ENCODE data around the gene FGF6.
"Not testable (repeated sequence)": the region's sequence is repeated elsewhere in the genome, so short reads cannot be mapped to it uniquely, and the experiment has no call there.

Gene FGF6

GRCh38 chr12:4420138-4420670 lies 25.4 kb downstream of the FGF6 start:
- intact Hi-C loops (cut with micrococcal nuclease), result loop anchor here (5.0 kb wide), 2 partner anchors 98 to 113 kb away; partner anchors contain the start of gene TIGAR
- H3K9me3 Mint-ChIP-seq, result peaks cover 7% of the 10 kb centered on the region

GRCh38 chr12:4418913-4419312 lies 26.7 kb downstream of the FGF6 start:
- H3K27ac Mint-ChIP-seq, result no peak overlapping the region
- peaks cover 38% of the 10 kb centered on the region for H3K27me3 Mint-ChIP-seq
- H3K4me3 Mint-ChIP-seq, result no peak overlapping the region
- intact Hi-C loops (cut with micrococcal nuclease), result no loop called here
- H3K9me3 Mint-ChIP-seq, result peaks cover 7% of the 10 kb centered on the region
- H3K36me3 Mint-ChIP-seq (ENCODE audit: low read depth), result no peaks in the 10 kb centered on the region
- H3K4me1 Mint-ChIP-seq (ENCODE audit: low read depth), result peaks cover 44% of the 10 kb centered on the region

More at GRCh38 chr12:4420138-4420670, 25.4 kb downstream of the FGF6 start:
- peaks cover 27% of the 10 kb centered on the region for H3K27me3 Mint-ChIP-seq
- H3K4me3 Mint-ChIP-seq, result no peak overlapping the region
- peaks cover 41% of the 10 kb centered on the region for H3K4me1 Mint-ChIP-seq (ENCODE audit: low read depth)
- no peak overlapping the region for H3K27ac Mint-ChIP-seq
- H3K36me3 Mint-ChIP-seq (ENCODE audit: low read depth), result no peaks in the 10 kb centered on the region

GRCh38 chr12:4417936-4418335 lies 27.7 kb downstream of the FGF6 start:
- Mint-ChIP-seq H3K4me1 (ENCODE audit: low read depth) (peaks cover 35% of the 10 kb centered on the region), H3K27ac (no peak overlapping the region), H3K36me3 (ENCODE audit: low read depth) (no peaks in the 10 kb centered on the region), H3K9me3 (peaks cover 7% of the 10 kb centered on the region), H3K4me3 (no peak overlapping the region), H3K27me3 (peaks cover 45% of the 10 kb centered on the region)
- intact Hi-C loops (cut with micrococcal nuclease), result no loop called here

- intact Hi-C loops (cut with micrococcal nuclease), result no loop called here
- no peak overlapping the region for H3K4me3 Mint-ChIP-seq
- peaks cover 7% of the 10 kb centered on the region for H3K9me3 Mint-ChIP-seq
- peaks cover 45% of the 10 kb centered on the region for H3K27me3 Mint-ChIP-seq
- no peak overlapping the region for H3K27ac Mint-ChIP-seq
- H3K4me1 Mint-ChIP-seq (ENCODE audit: low read depth), result peaks cover 31% of the 10 kb centered on the region
- no peaks in the 10 kb centered on the region for H3K36me3 Mint-ChIP-seq (ENCODE audit: low read depth)
These were observed 28.2 kb downstream of the FGF6 start for GRCh38 chr12:4417455-4417854.

GRCh38 chr12:4416276-4416675 lies 29.3 kb downstream of the FGF6 start:
- Mint-ChIP-seq H3K36me3 (ENCODE audit: low read depth) (no peaks in the 10 kb centered on the region), H3K27me3 (peaks cover 50% of the 10 kb centered on the region), H3K4me3 (no peak overlapping the region), H3K4me1 (ENCODE audit: low read depth) (peaks cover 25% of the 10 kb centered on the region), H3K9me3 (peaks cover 7% of the 10 kb centered on the region), H3K27ac (no peak overlapping the region)
- intact Hi-C loops (cut with micrococcal nuclease), result no loop called here

GRCh38 chr12:4412465-4412864 lies 33.1 kb downstream of the FGF6 start:
- no peak overlapping the region for H3K27ac Mint-ChIP-seq
- H3K4me3 Mint-ChIP-seq, result no peak overlapping the region
- peaks cover 19% of the 10 kb centered on the region for H3K4me1 Mint-ChIP-seq (ENCODE audit: low read depth)
- H3K36me3 Mint-ChIP-seq (ENCODE audit: low read depth), result no peaks in the 10 kb centered on the region
- peaks cover 7% of the 10 kb centered on the region for H3K9me3 Mint-ChIP-seq
- intact Hi-C loops (cut with micrococcal nuclease), result no loop called here
- H3K27me3 Mint-ChIP-seq, result peaks cover 47% of the 10 kb centered on the region

GRCh38 chr12:4412056-4412455 lies 33.6 kb downstream of the FGF6 start:
- Mint-ChIP-seq H3K4me1 (ENCODE audit: low read depth) (peaks cover 19% of the 10 kb centered on the region), H3K4me3 (no peak overlapping the region), H3K27me3 (peaks cover 45% of the 10 kb centered on the region), H3K36me3 (ENCODE audit: low read depth) (no peaks in the 10 kb centered on the region), H3K9me3 (peaks cover 7% of the 10 kb centered on the region), H3K27ac (no peak overlapping the region)
- intact Hi-C loops (cut with micrococcal nuclease), result no loop called here

- Mint-ChIP-seq H3K4me3 (no peak overlapping the region), H3K27me3 (peaks cover 16% of the 10 kb centered on the region), H3K27ac (no peak overlapping the region), H3K36me3 (ENCODE audit: low read depth) (no peaks in the 10 kb centered on the region), H3K9me3 (no peaks in the 10 kb centered on the region), H3K4me1 (ENCODE audit: low read depth) (no peaks in the 10 kb centered on the region)
- intact Hi-C loops (cut with micrococcal nuclease), result no loop called here
These were observed 38.5 kb downstream of the FGF6 start for GRCh38 chr12:4407136-4407535.

GRCh38 chr12:4404877-4405637 lies 40.6 kb downstream of the FGF6 start:
- H3K27ac Mint-ChIP-seq; H3K9me3 Mint-ChIP-seq; H3K36me3 Mint-ChIP-seq (ENCODE audit: low read depth); H3K4me3 Mint-ChIP-seq; H3K4me1 Mint-ChIP-seq (ENCODE audit: low read depth); intact Hi-C loops (cut with micrococcal nuclease): not testable (repeated sequence)
- H3K27me3 Mint-ChIP-seq, result peaks cover 14% of the 10 kb centered on the region

GRCh38 chr12:4402996-4403395 lies 42.6 kb downstream of the FGF6 start:
- Mint-ChIP-seq H3K27ac (no peak overlapping the region), H3K4me1 (ENCODE audit: low read depth) (no peaks in the 10 kb centered on the region), H3K36me3 (ENCODE audit: low read depth) (no peaks in the 10 kb centered on the region), H3K27me3 (peaks cover 18% of the 10 kb centered on the region), H3K4me3 (no peak overlapping the region), H3K9me3 (no peaks in the 10 kb centered on the region)
- intact Hi-C loops (cut with micrococcal nuclease), result no loop called here

- H3K4me1 Mint-ChIP-seq (ENCODE audit: low read depth), result peaks cover 1% of the 10 kb centered on the region
- H3K27ac Mint-ChIP-seq, result no peak overlapping the region
- no peaks in the 10 kb centered on the region for H3K36me3 Mint-ChIP-seq (ENCODE audit: low read depth)
- intact Hi-C loops (cut with micrococcal nuclease), result no loop called here
- no peaks in the 10 kb centered on the region for H3K9me3 Mint-ChIP-seq
- H3K4me3 Mint-ChIP-seq, result no peak overlapping the region
- peaks cover 20% of the 10 kb centered on the region for H3K27me3 Mint-ChIP-seq
These were observed 44.5 kb downstream of the FGF6 start for GRCh38 chr12:4401117-4401516.

GRCh38 chr12:4395818-4396217 lies 49.8 kb downstream of the FGF6 start:
- no peaks in the 10 kb centered on the region for H3K9me3 Mint-ChIP-seq
- no peak overlapping the region for H3K4me3 Mint-ChIP-seq
- peaks cover 47% of the 10 kb centered on the region for H3K27me3 Mint-ChIP-seq
- intact Hi-C loops (cut with micrococcal nuclease), result no loop called here
- no peaks in the 10 kb centered on the region for H3K36me3 Mint-ChIP-seq (ENCODE audit: low read depth)
- H3K4me1 Mint-ChIP-seq (ENCODE audit: low read depth), result peaks cover 10% of the 10 kb centered on the region
- H3K27ac Mint-ChIP-seq, result no peak overlapping the region

GRCh38 chr12:4393211-4393610 lies 52.4 kb downstream of the FGF6 start:
- peaks cover 47% of the 10 kb centered on the region for H3K27me3 Mint-ChIP-seq
- H3K4me3 Mint-ChIP-seq, result no peak overlapping the region
- H3K36me3 Mint-ChIP-seq (ENCODE audit: low read depth), result no peaks in the 10 kb centered on the region
- H3K9me3 Mint-ChIP-seq, result no peaks in the 10 kb centered on the region
- peaks cover 10% of the 10 kb centered on the region for H3K4me1 Mint-ChIP-seq (ENCODE audit: low read depth)
- no peak overlapping the region for H3K27ac Mint-ChIP-seq
- intact Hi-C loops (cut with micrococcal nuclease), result no loop called here

GRCh38 chr12:4392223-4392742 lies 53.3 kb downstream of the FGF6 start:
- no peak overlapping the region for H3K27ac Mint-ChIP-seq
- intact Hi-C loops (cut with micrococcal nuclease), result no loop called here
- H3K36me3 Mint-ChIP-seq (ENCODE audit: low read depth), result no peaks in the 10 kb centered on the region
- no peaks in the 10 kb centered on the region for H3K9me3 Mint-ChIP-seq
- peaks cover 10% of the 10 kb centered on the region for H3K4me1 Mint-ChIP-seq (ENCODE audit: low read depth)
- H3K27me3 Mint-ChIP-seq, result peaks cover 46% of the 10 kb centered on the region
- H3K4me3 Mint-ChIP-seq, result no peak overlapping the region
